K562 (cell line): ENCODE measurements around the gene SYTL2. TPM values are rescaled to one million over a fixed set of nuclear protein-coding genes. Genes with fewer than 3 reads are reported as not detected.

ENCODE experiments used
- KDM2B ChIP-seq: fragments of 250-450 bp; sonication (Bioruptor Pico); IDR thresholded peaks from 2 replicates; pipeline ENCODE4 v1.8.0; 2021; ENCODE audit warnings: mild to moderate bottlenecking, moderate library complexity
- MGA ChIP-seq: fragments of 450-650 bp; IDR thresholded peaks from 2 replicates; pipeline ENCODE4 v1.6.1; 2016; ENCODE audit warnings: mild to moderate bottlenecking, moderate library complexity
- PML ChIP-seq: IDR thresholded peaks from 2 replicates; pipeline ENCODE4 v1.6.1; 2012; ENCODE audit warnings: low read length, inconsistent platforms
- RCOR1 ChIP-seq, 2 experiments: IDR thresholded peaks; 2 replicates each; pipeline ENCODE4 v1.6.1; 2012; ENCODE audit warnings: low read depth in 2 of 2, low read length in 2 of 2, borderline replicate concordance in 1 of 2, improper control_type of control experiment in 1 of 2
- SMAD2 ChIP-seq: fragments of 150-350 bp; IDR thresholded peaks from 2 replicates; pipeline ENCODE4 v1.6.1; 2014; ENCODE audit warnings: low read depth, mild to moderate bottlenecking, low read length
- SREBF2 ChIP-seq: sonication (generic); formaldehyde crosslinking; IDR thresholded peaks from 2 replicates; pipeline ENCODE4 v1.4.0; 2020; ENCODE audit warnings: mild to moderate bottlenecking, missing genetic modification reagents
- TRIM28 ChIP-seq: fragments of 450-650 bp; IDR thresholded peaks from 2 replicates; pipeline ENCODE4 v1.6.1; 2017
- ZEB2 ChIP-seq: fragments of 450-650 bp; IDR thresholded peaks from 2 replicates; pipeline ENCODE4 v1.6.1; 2016
- ZFP30 ChIP-seq: fragments of 250-450 bp; sonication (Bioruptor Pico); IDR thresholded peaks from 2 replicates; pipeline ENCODE4 v1.8.0; 2022; ENCODE audit warnings: moderate library complexity, mild to moderate bottlenecking, inconsistent platforms, borderline replicate concordance
- polyA plus RNA-seq, 8 experiments: library from polyadenylated mRNA; depleted of rRNA in 4 of 8; stranded (reverse) in 5 of 8; unstranded in 3 of 8; fragments of >200 nt; fragmentation: Nextera tagmentation in 2 of 8; fragmentation: Illumina TruSeq in 1 of 8; extraction: Ambion mirVana in 2 of 8; extraction: Trizol in 1 of 8; gene quantifications; 2 replicates each; pipeline versions ENCODE4 v1.2.1 to v1.2.3, GENCODE V29; 2011 to 2014; ENCODE audit warnings: inconsistent platforms in 1 of 8, missing spikeins in 1 of 8
- total RNA-seq, 7 experiments: library from RNA; depleted of rRNA in 6 of 7; stranded (reverse); fragments of >200 nt in 6 of 7; fragmentation: Illumina TruSeq in 2 of 7; extraction: Trizol in 2 of 7; gene quantifications; 2 replicates each; pipeline versions ENCODE4 v1.2.1 to v1.2.3, GENCODE V29; 2011 to 2021; ENCODE audit warnings: low replicate concordance in 1 of 7
- TF ChIP-seq, protein P1 (sequence below): fragments of 450-650 bp; IDR thresholded peaks from 2 replicates; pipeline ENCODE4 v1.6.1; 2016; ENCODE audit warnings: antibody characterized with exemption
- TF ChIP-seq, protein P2 (sequence below), 3 experiments: IDR thresholded peaks in 2 of 3; conservative IDR thresholded peaks in 1 of 3; 2 replicates each; pipeline ENCODE4 v1.5.1; 2011 to 2012; ENCODE audit warnings: low read length in 3 of 3, mild to moderate bottlenecking in 3 of 3, control low read depth in 2 of 3, improper control_type of control experiment in 1 of 3, inconsistent platforms in 1 of 3, low read depth in 1 of 3, mixed read lengths in 1 of 3, moderate library complexity in 1 of 3; ENCODE audit not compliant: insufficient read depth in 2 of 3
- TF ChIP-seq, protein P3 (sequence below): sonication (generic); formaldehyde crosslinking; IDR thresholded peaks from 2 replicates; pipeline ENCODE4 v1.8.0; 2022; ENCODE audit warnings: mild to moderate bottlenecking, missing genetic modification reagents

Gene SYTL2
- total and polyA plus RNA-seq, 9 of the 15 experiments (the other 6 are each of a cell fraction or from before 2014, with no cell fraction given), result 0.05 to 0.57 (median 0.35) TPM

DNA sequence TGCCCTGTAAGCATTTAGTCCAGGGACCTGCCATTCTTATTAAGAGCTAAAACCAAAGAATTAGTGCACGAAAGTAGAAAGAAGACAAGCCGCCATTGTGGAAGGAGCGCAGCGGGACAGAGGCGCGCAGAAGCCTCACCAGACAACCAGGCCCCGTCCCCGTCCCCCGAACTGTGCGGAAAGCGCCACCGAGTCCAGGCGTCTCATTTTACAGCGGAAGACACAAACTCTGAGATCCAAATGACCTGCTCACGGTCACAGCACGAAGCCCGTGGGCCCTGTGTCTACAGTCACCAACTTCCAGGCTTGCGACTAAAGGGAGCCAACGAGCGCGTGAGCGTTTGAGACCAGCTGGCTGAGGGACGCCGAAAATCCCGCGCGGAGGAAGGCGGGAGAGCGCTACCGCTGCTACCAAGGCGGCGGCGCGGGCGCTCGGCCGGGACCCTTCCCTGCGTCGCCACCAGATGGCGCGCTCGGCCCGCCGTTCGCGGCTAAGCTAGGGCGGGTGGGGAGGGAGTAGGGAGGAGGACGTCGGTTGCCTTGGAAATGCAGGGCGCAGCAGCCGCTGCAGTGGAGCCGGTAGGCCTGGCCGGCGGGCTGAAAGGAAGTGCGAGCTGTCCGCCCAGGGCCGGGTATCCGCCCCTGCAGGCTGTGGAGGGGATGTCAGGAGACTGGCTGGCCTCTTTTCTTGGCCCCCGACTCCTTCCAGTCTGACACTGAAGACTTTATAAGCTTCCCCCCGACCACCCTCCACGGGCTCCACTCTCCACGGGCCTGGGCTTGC is 43.8 kb upstream of the SYTL2 start (continued):
- peak; percentile 99 for TF ChIP-seq MGA
- no peak for TF ChIP-seq ZFP30
- TF ChIP-seq PML, result no peak
- TF ChIP-seq TRIM28, result peak; percentile 63; the same call in 1 of the 2 replicates
- TF ChIP-seq, protein P1, sequence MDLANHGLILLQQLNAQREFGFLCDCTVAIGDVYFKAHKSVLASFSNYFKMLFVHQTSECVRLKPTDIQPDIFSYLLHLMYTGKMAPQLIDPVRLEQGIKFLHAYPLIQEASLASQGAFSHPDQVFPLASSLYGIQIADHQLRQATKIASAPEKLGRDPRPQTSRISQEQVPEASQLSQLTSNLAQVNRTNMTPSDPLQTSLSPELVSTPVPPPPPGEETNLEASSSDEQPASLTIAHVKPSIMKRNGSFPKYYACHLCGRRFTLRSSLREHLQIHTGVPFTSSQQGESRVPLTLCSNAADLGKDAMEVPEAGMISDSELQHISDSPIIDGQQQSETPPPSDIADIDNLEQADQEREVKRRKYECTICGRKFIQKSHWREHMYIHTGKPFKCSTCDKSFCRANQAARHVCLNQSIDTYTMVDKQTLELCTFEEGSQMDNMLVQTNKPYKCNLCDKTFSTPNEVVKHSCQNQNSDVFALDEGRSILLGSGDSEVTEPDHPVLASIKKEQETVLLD, result peak; percentile 55; the same call in 1 of the 2 replicates
- TF ChIP-seq RCOR1 (IDR thresholded peaks at IDR 0.05; ENCODE audit: borderline replicate concordance in 1 of 2, low read depth in 2 of 2, low read length in 2 of 2), result 0 out of 4 replicates have a peak, but pooled peaks of 1 of the 2 experiments have one; percentile 13
- no peak for TF ChIP-seq ZEB2
- TF ChIP-seq, protein P2, sequence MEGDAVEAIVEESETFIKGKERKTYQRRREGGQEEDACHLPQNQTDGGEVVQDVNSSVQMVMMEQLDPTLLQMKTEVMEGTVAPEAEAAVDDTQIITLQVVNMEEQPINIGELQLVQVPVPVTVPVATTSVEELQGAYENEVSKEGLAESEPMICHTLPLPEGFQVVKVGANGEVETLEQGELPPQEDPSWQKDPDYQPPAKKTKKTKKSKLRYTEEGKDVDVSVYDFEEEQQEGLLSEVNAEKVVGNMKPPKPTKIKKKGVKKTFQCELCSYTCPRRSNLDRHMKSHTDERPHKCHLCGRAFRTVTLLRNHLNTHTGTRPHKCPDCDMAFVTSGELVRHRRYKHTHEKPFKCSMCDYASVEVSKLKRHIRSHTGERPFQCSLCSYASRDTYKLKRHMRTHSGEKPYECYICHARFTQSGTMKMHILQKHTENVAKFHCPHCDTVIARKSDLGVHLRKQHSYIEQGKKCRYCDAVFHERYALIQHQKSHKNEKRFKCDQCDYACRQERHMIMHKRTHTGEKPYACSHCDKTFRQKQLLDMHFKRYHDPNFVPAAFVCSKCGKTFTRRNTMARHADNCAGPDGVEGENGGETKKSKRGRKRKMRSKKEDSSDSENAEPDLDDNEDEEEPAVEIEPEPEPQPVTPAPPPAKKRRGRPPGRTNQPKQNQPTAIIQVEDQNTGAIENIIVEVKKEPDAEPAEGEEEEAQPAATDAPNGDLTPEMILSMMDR (IDR thresholded peaks at IDR 0.05 in 2 of 3, conservative IDR thresholded peaks at IDR 0.05 in 1 of 3; ENCODE audit: insufficient read depth in 2 of 3, low read depth in 1 of 3, low read length in 3 of 3), result peak; percentile 85 to 93 (median 88)
- 0 out of 2 replicates have a peak, but pooled peaks have one; percentile 21 for TF ChIP-seq KDM2B (CRISPR knock-in tag)
- TF ChIP-seq, protein P3, sequence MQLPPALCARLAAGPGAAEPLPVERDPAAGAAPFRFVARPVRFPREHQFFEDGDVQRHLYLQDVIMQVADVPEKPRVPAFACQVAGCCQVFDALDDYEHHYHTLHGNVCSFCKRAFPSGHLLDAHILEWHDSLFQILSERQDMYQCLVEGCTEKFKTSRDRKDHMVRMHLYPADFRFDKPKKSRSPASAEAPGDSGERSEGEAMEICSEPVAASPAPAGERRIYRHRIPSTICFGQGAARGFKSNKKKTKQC (CRISPR knock-in tag), result peak; percentile 95
- no peak for TF ChIP-seq SREBF2 (CRISPR knock-in tag)
- no peak for TF ChIP-seq SMAD2
